Ovary (tissue), 9 donors: ENCODE results near the gene PCDHGB7. TPM values are rescaled to one million over a fixed set of nuclear protein-coding genes. Genes with fewer than 3 reads are reported as not detected.

Experiments
- DNase-seq, 5 donors: peaks; one replicate each; pipeline ENCODE4 v3.0.0-alpha.2; 2019 to 2020
- H3K27ac ChIP-seq, 2 donors: fragments of 200-600 bp; one replicate each; pipeline versions ENCODE4 v1.5.1 to v1.8.0; 2019 to 2022
- H3K27me3 ChIP-seq: fragments of 200-600 bp; one replicate; pipeline ENCODE4 v1.8.0; 2022
- H3K36me3 ChIP-seq: fragments of 200-600 bp; sonication (generic); one replicate; pipeline ENCODE4 v1.5.1; 2019
- H3K4me1 ChIP-seq: one replicate; pipeline ENCODE4 v1.8.1; 2013; ENCODE audit warnings: mild to moderate bottlenecking, moderate library complexity; ENCODE audit not compliant: insufficient read depth
- H3K4me3 ChIP-seq: fragments of 200-600 bp; sonication (generic); one replicate; pipeline ENCODE4 v1.5.1; 2017
- H3K9me3 ChIP-seq, 2 donors: fragments of 200-600 bp in 1 of 2; sonication (generic) in 1 of 2; one replicate each; pipeline versions ENCODE4 v1.5.1 to v1.8.1; 2013 to 2019; ENCODE audit warnings: mild to moderate bottlenecking in 1 of 2, moderate library complexity in 1 of 2
- EP300 ChIP-seq: sonication (generic); formaldehyde crosslinking; IDR thresholded peaks from one replicate; pipeline ENCODE4 v1.6.1; 2017; ENCODE audit warnings: antibody characterized with exemption
- POLR2A ChIP-seq: fragments of 450-650 bp; IDR thresholded peaks from one replicate; pipeline ENCODE4 v1.6.1; 2017; ENCODE audit warnings: antibody characterized with exemption, mild to moderate bottlenecking, moderate library complexity
- WGBS, 3 donors: extraction: QIAGEN DNeasy Blood & Tissue Kit in 1 of 3; methylation state at CpG; one replicate each; pipeline versions ENCODE4 v1.1.5 to v1.1.7; 2013 to 2017; 5-methylcytosine and 5-hydroxymethylcytosine counted together
- intact Hi-C, 4 donors: fragments of 100-400 bp; cut with DNase I; formaldehyde crosslinking; loops; one replicate each; pipeline versions ENCODE4 v1.11.0 to v1.15.1; 2022 to 2023
- polyA plus RNA-seq, 2 donors: library from polyadenylated mRNA; stranded (reverse); fragments of 200-250 nt in 1 of 2; fragments of 350-450 nt in 1 of 2; fragmentation: Illumina TruSeq in 1 of 2; extraction: RNeasy Lipid Tissue Mini Kit (QIAGEN cat#74804) in 1 of 2; gene quantifications; one replicate each; pipeline ENCODE4 v1.2.3, GENCODE V29; 2013 to 2014
- total RNA-seq, 7 donors: library from RNA; depleted of rRNA in 2 of 7; stranded (reverse); fragments of >200 nt in 2 of 7; fragmentation: NEBNext Ultra II Directional in 3 of 7; extraction: Animal tissue kit (Norgen Biotek cat#: 25700) in 3 of 7; gene quantifications; one replicate each; pipeline versions ENCODE4 v1.1.0 to v1.2.4, GENCODE V29; 2016 to 2023
- TF ChIP-seq, protein P1 (sequence below), 3 donors: fragments of 450-650 bp in 2 of 3; fragments of 200-600 bp in 1 of 3; IDR thresholded peaks; one replicate each; pipeline versions ENCODE4 v1.5.1 to v1.8.0; 2016 to 2022; ENCODE audit warnings: antibody characterized with exemption in 3 of 3, mild to moderate bottlenecking in 1 of 3
- donor health status: DM: no; HTN: no; CAD: no; lungs with moderate emphysema.
- donor health status: DM: no; HTN: no; CAD: no.
- donor health status: Bipolar disorder and iron deficiency.
- donor health status: DM: yes; HTN: yes; CAD: no.
- donor health status: DM: no; HTN: no; CAD: no.
- donor health status: DM: yes; HTN: yes; CAD: no.

The PCDHGB7 gene
- total and polyA plus RNA-seq, 9 donors = 8.0 to 22.9 (median 19.9) TPM

DNA sequence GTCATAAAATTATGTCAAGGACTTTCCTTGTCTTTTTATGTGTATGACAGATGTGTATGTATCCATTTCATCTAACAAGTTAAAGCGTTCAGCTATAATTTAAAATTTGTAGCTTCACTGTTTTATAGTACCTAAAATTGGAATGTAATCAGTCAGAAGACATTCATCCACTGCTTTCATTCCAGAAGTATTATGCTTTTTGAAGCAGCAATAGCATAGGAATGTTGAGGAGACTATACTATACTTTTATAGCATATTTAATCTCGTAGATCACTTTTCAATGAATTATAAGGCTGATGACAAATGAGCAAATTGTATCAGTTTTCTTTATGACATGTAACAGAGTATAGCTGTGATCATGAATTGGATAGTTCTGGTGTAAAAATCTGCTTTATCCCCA lies 19.7 kb downstream of the PCDHGB7 start:
- Histone ChIP-seq H3K4me1 (no peaks in the 10 kb centered on the region), H3K9me3 (peaks cover 0 to 31% of the 10 kb centered on the region in 2 donors), H3K27me3 (no peaks in the 10 kb centered on the region), H3K4me3 (no peak overlapping the region), H3K27ac (no peak overlapping the region), H3K36me3 (no peaks in the 10 kb centered on the region)
- intact Hi-C loops = no loop called here
- 89 to 97% (median 93%) methylated on average over 2 of the region's 2 CpGs for WGBS, 3 donors
- TF ChIP-seq POLR2A = no peak
- TF ChIP-seq, protein P1, sequence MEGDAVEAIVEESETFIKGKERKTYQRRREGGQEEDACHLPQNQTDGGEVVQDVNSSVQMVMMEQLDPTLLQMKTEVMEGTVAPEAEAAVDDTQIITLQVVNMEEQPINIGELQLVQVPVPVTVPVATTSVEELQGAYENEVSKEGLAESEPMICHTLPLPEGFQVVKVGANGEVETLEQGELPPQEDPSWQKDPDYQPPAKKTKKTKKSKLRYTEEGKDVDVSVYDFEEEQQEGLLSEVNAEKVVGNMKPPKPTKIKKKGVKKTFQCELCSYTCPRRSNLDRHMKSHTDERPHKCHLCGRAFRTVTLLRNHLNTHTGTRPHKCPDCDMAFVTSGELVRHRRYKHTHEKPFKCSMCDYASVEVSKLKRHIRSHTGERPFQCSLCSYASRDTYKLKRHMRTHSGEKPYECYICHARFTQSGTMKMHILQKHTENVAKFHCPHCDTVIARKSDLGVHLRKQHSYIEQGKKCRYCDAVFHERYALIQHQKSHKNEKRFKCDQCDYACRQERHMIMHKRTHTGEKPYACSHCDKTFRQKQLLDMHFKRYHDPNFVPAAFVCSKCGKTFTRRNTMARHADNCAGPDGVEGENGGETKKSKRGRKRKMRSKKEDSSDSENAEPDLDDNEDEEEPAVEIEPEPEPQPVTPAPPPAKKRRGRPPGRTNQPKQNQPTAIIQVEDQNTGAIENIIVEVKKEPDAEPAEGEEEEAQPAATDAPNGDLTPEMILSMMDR (IDR thresholded peaks at IDR 0.05) = no peak
- TF ChIP-seq EP300 = no peak
- DNase-seq = no peak

DNA sequence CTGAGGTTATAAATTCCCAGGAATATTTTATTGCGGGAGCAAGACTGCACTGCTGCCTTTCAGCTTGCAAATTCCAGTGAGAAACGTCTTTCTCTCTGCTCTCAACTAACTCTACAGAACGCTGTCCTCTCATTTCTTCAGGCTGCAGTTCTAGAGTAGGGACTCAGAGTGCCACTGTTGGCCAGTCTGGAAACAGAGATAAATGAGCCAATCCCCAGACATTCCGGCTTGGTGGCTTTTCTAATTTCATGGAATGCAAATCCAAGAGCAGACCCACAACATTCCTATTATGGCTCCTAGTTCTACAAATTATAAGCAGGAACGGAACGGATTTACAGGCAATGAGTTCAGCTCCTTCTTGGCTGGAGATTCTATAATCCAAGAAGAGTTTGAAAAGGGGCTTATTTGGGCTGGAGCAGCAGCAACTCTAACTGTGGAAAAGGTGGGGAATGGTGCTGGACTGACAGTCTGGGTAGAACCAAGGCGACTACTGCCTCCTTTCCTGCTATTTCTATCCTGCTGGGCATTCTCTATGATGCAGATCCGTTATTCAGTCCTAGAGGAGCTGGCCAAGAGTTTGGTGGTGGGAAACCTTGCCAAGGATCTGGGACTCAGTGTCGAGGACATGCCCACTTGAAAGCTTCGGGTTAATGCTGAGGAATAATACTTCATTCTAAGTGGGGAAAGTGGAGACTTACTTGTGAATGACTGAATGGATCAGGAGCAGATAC lies 22.1 kb downstream of the PCDHGB7 start:
- DNase-seq = no peak
- H3K4me3 ChIP-seq = no peak overlapping the region
- 64 to 71% (median 69%) methylated on average over 10 of the region's 10 CpGs for WGBS, 3 donors
- H3K9me3 ChIP-seq = peaks cover 0 to 19% of the 10 kb centered on the region in 2 donors
- no peaks in the 10 kb centered on the region for H3K27me3 ChIP-seq
- intact Hi-C loops = no loop called here
- H3K4me1 ChIP-seq = no peaks in the 10 kb centered on the region
- TF ChIP-seq POLR2A (no peak), EP300 (no peak)
- TF ChIP-seq, protein P1 (IDR thresholded peaks at IDR 0.05) = no peak
- H3K36me3 ChIP-seq = no peaks in the 10 kb centered on the region
- no peak overlapping the region for H3K27ac ChIP-seq

DNA sequence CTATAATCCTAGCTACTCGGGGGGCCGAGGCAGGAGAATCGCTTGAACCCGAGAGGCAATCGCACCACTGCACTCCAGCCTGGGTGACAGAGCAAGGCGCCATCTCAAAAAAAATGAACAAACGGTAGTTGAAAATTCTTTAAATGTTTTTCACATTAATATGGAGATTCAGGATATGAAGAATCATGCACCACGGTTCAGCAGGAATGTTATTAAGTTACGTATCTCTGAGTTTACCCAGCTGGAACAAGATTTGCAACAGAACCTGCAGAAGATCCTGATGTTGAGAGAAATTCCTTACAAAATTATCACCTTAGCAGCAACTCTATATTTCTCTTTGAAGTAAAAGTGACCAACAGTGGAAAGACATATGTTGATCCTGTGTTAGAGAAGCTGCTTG lies 22.9 kb downstream of the PCDHGB7 start:
- Histone ChIP-seq H3K27me3 (no peaks in the 10 kb centered on the region), H3K4me3 (no peak overlapping the region), H3K36me3 (no peaks in the 10 kb centered on the region), H3K27ac (no peak overlapping the region), H3K9me3 (peaks cover 0 to 19% of the 10 kb centered on the region in 2 donors), H3K4me1 (no peaks in the 10 kb centered on the region)
- WGBS, 3 donors = 95 to 96% (median 95%) methylated on average over 9 of the region's 9 CpGs
- DNase-seq = no peak
- intact Hi-C loops = no loop called here
- TF ChIP-seq, protein P1 (IDR thresholded peaks at IDR 0.05) = no peak
- TF ChIP-seq POLR2A (no peak), EP300 (no peak)

DNA sequence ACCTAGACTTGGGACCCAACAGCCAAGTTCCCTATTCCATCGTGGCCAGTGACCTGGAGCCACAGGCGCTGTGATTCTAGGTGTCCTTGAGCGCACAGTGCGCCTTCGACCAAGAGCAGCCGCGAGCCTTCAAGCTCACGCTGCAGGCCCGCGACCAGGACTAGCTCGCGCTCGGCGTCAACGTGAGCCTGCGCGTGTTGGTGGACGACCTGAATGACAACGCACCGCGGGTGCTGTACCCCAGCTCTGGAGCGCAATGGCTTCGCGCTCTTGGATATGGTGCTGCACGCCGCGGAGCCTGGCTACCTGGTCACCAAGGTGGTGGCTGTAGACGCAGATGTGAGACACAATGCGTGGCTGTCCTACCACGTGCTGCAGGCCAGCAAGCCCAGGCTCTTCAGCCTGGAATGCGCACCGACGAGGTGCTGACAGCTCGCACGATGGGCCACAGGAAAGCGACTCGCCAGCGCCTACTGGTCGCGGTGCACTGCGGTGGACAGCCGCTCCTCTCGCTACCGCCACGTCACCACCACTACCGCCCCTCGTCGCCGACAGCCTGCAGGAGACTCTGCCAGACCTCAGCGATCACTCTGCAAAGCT lies 24.2 kb downstream of the PCDHGB7 start:
- H3K36me3 ChIP-seq = no peaks in the 10 kb centered on the region
- WGBS, 3 donors = 45 to 58% (median 46%) methylated on average over 41 to 50 of the region's 50 CpGs
- TF ChIP-seq, protein P1 (IDR thresholded peaks at IDR 0.05) = no peak
- TF ChIP-seq EP300 = no peak
- no peak for TF ChIP-seq POLR2A
- no peaks in the 10 kb centered on the region for H3K27me3 ChIP-seq
- H3K9me3 ChIP-seq = peaks cover 0 to 19% of the 10 kb centered on the region in 2 donors
- no peaks in the 10 kb centered on the region for H3K4me1 ChIP-seq
- no peak overlapping the region for H3K4me3 ChIP-seq
- intact Hi-C loops = no loop called here
- DNase-seq = no peak
- no peak overlapping the region for H3K27ac ChIP-seq
